ENCODE data around the gene CRIM1.

Gene CRIM1

DNA sequence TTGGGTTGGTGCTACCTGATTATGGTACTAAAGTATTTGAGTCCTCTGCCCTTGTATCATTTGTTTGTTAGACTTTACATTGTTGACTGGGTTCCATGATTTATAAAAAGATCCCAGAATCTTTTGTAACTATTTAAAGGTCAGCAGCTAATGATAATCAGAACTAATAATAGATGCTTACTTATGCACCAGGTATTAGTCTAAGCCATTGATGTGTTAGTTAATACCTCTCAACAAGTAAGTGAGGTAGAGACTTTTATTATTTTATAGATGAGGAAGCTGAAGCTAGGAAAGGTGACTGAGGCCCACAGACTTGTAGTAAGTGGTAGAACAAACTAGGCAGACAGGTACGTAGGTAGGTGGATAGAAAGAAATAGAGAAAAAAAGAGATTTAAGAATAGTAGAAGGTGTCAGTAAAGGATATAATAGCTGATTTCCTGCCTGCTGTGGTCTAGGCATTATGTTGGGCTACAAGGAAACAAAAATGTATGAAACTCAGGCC lies 68.1 kb downstream of the CRIM1 start:
- DNase-seq (ENCODE audit: low read depth): no peak

DNA sequence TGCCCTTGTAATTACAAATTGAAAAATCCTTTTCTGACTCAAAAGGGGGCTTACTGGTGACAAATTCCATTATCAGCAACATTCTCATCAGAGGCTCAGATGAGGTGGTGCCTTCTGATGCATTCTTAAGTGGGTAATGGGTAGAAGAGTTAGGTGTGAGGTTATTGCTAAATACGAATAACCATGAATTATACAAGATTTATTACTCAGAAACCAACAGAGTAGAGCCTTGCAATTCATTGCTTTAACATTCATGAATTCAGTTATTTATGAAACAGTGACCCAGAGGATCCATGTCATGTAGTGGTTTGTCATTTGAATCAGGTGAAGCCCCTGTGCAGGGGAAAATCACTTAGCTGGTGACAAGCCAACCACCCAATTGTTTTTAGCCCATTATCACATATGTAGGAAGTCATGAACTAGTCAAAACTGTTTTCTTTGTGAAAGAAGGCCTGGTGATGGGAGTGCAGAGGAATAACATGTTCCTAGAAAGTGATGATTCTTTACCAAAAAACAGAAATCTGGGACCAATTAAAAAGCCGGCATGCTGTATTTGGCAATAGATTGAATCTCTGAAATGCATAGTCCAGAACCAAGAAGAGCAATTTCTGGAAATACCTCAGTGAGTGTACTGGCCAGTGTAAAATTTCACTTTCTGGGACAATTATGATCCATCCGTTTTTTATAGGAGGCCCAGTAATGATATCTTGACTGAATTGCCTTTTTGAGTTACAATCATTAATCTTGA lies 70.2 kb downstream of the CRIM1 start:
- DNase-seq (ENCODE audit: low read depth): no peak

DNA sequence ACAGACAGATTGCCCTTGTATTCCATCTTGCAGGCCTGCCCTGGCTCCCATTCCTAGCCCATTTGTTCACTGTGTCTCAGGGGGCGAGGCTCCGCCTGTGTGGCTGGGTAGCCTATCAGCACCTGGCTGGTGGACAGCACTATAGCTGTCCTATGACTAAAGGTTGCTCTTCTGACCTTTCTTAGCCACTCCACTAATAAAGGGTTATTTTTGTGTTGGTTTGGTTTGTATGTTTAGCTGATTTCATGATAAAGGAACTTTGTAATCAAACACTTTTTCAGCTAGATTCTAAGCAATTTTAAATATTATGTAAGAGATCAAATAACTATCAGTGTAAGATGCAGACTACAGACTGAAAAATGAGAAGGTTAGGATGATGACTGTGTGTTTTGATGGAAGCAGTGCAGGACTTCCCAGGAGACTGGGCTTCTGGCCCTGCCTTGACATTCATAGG lies 72.2 kb downstream of the CRIM1 start:
- DNase-seq (ENCODE audit: low read depth): no peak

- DNase-seq (ENCODE audit: low read depth): no peak
Measured at GRCh38 chr2:36430549-36430948, 75.0 kb downstream of the CRIM1 start.

- no peak for DNase-seq (ENCODE audit: low read depth)
Measured at GRCh38 chr2:36432479-36432878, 76.9 kb downstream of the CRIM1 start.

DNA sequence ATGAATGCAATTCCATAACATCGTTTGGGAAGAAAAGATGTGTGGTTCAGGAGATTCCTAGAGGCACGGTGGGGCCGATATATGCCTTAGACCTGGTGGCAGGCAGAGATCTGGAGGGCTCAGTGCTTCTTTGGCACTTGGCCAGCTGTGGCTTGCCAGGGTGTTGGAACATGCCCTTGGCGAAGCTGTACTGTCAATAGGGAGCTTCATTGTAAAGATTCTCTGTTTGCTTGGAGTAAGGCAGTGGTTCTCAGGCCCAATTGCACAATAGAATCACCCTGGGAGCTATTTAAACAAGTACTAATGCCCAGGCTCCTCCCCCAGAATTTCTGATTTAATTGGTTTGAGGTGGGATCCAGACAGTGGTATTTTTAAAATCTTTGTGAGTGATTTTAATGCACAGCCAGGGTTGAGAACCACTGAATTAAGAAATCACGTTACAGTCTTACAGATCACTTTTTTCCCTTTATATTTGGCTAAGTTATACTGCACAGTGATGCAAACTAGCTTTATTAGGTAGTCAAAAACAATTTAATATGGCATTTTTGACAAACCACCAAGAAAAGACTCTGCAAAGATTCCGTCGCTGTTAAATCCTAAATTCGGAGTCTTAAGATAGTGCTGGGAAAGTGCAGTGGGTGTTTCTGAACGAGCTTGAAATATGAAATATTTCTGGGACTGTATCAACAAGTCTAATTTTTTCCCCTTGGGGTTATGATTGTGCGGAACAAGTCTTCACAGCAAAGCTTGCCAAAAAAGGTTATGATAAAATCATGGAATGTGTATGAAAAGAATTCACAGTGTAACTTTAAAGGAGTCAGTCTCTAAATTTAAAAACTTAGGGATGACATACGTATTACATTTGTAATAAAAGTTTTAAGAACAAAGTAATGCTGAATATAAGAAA lies 78.0 kb downstream of the CRIM1 start:
- DNase-seq (ENCODE audit: low read depth): no peak

GRCh38 chr2:36438449-36438977 lies 82.9 kb downstream of the CRIM1 start:
- DNase-seq (ENCODE audit: low read depth): no peak

- no peak for DNase-seq (ENCODE audit: low read depth)
Measured at GRCh38 chr2:36439084-36439483, 83.5 kb downstream of the CRIM1 start.

GRCh38 chr2:36441065-36441625 lies 85.6 kb downstream of the CRIM1 start:
- no peak for DNase-seq (ENCODE audit: low read depth)

DNA sequence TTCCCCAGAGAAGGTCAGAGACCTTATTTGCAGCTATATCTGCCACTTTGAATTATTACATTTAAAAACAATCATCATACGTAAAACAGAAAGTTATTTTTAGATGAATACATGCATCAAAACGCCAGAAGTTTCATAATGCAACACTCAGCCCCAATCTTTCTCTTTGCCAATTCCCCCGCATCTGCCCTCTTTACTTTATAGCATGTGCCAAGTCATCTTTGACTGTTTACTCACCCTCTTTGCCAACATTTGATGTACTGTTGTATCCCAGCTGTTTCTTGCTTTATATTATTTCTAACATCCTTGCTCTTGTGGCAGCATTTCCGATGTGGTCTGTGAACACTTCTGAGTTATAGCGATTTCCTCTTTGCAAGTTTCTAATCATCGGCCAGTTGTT lies 86.2 kb downstream of the CRIM1 start:
- no peak for DNase-seq (ENCODE audit: low read depth)

GRCh38 chr2:36444216-36444936 lies 88.8 kb downstream of the CRIM1 start:
- DNase-seq (ENCODE audit: low read depth): no peak

- no peak for DNase-seq (ENCODE audit: low read depth)
Measured at GRCh38 chr2:36445185-36445866, 89.7 kb downstream of the CRIM1 start.

GRCh38 chr2:36446294-36446693 lies 90.7 kb downstream of the CRIM1 start:
- DNase-seq (ENCODE audit: low read depth): no peak

DNA sequence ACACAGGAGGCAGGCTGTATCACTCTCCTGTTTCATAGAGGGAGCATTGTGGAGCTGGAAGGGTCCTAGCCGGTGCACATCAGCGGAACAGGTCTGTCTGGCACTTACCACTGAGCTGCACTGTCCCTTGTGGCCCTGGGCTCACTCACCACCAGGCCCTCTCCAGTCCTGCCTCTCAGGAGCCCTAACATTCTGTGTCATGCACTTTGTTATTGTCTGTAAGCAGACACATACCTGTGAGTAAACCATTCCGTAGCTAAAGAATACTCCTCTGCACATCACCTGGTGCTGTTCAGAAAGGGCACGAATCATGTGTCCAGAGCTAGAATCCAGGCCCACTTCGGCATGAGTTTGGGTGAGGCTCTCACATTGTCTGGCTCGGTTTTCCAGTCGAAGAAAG lies 93.6 kb downstream of the CRIM1 start:
- no peak for DNase-seq (ENCODE audit: low read depth)

DNA sequence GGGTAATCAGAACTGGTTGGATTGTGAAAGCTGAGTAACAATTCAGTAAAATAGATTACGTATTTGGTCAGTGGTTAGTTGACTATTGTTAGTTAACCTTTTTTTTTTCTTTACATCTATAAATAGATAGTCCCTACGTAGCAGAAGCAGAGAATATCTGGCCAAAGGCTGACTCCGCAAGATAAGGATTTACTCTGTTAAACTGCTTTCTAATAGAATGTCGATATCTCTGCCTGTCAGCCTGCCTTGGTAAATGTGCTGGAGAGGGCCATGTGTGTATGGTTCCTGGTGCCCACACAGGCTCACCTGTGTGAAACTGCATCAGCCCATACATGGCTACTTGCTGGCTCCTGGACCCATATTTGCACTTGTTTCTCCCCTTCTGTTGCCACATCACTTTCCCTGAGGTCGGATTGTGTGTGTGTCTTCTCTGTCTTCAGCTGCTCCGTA lies 94.4 kb downstream of the CRIM1 start:
- no peak for DNase-seq (ENCODE audit: low read depth)

GRCh38 chr2:36450466-36451196 lies 95.1 kb downstream of the CRIM1 start:
- no peak for DNase-seq (ENCODE audit: low read depth)

DNA sequence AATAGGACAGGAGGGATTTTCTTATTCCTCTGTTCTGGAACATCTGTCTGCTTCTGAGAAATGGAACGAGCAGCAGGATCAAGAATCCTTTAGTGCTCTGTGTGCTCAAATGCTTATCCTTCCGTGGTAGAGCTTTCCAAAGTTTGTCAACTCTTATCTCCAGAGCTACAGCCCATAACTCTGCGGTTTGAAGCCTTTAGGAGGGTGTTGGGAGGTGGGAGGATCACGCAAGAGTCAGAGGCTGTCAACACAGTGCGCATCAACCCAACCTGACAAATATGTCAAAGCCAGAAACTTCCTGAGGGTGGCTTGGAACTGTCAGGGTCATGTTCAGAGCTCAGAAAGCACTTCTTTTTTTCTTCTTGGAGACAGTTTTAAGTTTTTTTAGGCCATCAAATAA lies 95.9 kb downstream of the CRIM1 start:
- no peak for DNase-seq (ENCODE audit: low read depth)

DNA sequence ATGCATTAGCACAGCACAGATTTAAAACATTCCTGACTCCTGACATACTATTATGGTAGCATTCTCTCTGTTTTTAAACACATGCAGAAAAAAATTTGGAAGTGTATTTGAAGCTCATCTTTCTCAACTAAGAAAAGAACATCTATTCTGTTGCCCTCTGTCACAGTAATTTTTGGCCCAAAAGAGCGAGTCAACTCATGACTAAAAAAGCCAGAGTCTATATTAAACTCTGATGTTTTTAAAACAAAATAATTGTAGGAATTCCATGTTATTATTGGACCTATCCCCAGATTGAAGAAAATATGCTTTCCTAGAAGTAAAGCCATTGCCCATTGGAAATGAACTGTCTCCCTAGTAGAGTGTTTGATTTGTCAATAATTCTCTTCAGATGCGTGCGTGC lies 96.7 kb downstream of the CRIM1 start:
- no peak for DNase-seq (ENCODE audit: low read depth)

- DNase-seq (ENCODE audit: low read depth): no peak
Measured at GRCh38 chr2:36453652-36454051, 98.1 kb downstream of the CRIM1 start.

GRCh38 chr2:36455011-36455410 lies 99.4 kb downstream of the CRIM1 start:
- DNase-seq (ENCODE audit: low read depth): no peak

Data from T-helper 22 cell (primary cell).